Fibroblast of skin of right quadriceps (primary cell): Measurements from ENCODE around the gene FLCN.
"Not testable (repeated sequence)": the region's sequence is repeated elsewhere in the genome, so short reads cannot be mapped to it uniquely, and the experiment has no call there.

Experiments
- DNase-seq: peaks from one replicate; pipeline ENCODE4 v3.0.0-alpha.2; 2013

Gene FLCN

DNA sequence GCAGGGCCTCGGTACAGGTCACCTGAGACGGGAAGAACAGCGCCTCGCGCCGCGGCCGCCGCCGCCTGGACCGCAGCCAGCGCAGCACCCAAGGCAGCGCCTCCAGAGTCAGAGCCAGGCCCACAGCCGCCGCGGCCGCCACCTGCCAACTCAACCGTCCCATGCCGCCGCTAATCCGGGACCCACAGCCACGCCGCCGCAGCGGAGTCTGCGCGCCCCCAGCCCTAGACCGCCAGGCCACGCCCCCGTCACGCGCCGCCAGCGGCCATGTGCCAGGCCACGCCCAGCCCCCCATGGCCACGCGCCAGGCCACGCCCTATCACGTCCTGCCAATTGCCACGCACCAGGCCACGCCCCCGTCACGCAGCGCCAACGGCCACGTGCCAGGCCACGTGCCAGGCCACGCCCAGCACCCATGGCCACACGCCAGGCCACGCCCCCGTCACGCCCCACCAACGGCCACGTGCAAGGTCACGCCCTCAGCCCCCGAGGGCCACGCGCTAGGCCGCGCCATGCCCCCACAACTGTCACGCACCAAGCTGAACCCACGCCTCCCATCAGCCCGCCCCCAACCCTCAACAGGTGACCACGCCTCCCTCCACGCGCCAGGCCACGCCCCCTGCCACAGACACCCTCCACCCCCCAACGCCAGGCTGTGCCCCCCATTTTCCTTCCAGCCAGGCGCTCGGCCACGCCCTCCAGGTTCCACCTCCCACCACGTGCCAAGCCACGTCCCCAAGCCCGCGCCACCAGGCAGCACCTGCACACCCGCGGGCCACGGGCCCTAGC lies 30.6 kb downstream of the FLCN start, which contains the start of gene PLD6:
PLD6 (minus strand) TSS at position 210 of the 789 bp plus-strand sequence; CDS start at position 163, 47 bp downstream.
- DNase-seq: peak; percentile 60

GRCh38 chr17:17205368-17206123 lies 31.4 kb downstream of the FLCN start:
- DNase-seq: peak; percentile 27

DNA sequence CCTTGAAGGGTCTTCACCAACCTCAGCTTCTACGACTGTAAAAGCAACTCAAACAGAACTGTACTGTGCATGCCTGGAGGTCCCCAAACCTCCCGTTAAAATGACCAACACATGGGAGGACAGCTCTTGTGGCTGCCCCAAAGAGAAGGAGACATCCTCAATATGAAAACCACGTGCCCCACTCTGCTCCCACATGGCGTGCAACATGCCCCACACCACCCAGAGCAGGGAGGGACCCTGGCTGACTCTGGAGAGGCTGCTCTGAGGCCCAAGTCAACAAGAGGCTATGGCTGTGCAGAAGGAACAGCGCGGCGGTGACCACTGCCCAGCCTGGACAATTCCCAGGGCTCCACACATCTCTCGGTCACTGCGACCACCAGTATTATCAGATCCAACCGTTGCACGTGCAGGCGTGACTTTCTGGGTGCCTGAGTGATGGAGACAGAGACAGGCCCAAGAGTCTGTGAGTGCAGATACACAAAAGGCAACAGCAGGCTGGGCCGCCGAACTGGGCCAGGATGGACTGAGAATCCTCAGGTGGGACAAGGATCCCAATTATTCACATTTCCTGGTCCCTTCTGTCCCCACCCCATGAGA lies 32.2 kb downstream of the FLCN start:
- DNase-seq: no peak

DNA sequence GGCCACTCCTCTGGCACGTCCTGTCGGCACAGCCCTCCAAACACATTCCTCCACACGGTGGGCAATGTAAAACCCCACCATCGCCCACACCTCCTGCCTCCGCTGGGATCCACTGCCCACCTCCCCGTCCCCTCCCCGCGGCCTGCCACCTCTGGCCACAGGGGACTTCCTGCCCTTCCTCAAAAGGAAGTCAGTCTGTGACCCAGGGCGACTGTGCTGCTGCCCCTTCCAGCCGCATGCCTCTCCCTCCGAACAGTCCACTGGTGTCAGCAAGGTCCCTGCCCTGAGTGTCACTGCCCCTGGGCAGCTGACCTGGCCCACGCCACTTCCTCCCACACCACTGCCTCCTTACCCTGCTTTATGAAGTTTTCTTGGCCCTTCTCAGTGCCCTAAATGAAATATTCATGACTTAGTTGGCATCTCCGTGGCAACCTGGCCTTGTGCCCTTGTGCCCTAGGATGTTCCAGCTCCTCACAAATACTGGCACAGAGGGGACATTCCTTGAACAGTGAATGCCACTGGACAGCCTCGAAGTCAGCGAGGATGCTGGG lies 32.9 kb downstream of the FLCN start:
- no peak for DNase-seq

- DNase-seq: no peak
These were observed 33.7 kb downstream of the FLCN start for GRCh38 chr17:17203173-17203730.

GRCh38 chr17:17201907-17202306 lies 35.1 kb downstream of the FLCN start:
- no peak for DNase-seq

DNA sequence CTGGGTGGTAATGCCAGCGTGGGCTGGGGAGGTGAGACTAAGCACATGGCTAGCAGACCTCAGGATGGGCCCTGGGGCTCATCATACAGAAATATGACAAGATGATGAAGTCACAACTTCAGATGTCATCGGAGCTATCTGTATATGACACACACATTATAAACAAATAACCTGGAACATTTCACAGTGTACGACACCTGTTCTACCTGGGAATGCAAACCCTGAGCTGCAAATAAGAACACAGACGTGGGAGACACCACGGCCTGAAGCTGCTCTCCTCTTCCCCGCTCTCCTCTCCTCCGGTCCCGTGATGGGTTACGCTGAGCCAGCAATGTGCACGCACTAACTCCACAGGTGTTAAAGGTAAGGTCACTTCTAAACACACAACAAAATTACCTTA lies 35.7 kb downstream of the FLCN start:
- no peak for DNase-seq

- DNase-seq: no peak
These were observed 36.1 kb downstream of the FLCN start for GRCh38 chr17:17200831-17201230.

DNA sequence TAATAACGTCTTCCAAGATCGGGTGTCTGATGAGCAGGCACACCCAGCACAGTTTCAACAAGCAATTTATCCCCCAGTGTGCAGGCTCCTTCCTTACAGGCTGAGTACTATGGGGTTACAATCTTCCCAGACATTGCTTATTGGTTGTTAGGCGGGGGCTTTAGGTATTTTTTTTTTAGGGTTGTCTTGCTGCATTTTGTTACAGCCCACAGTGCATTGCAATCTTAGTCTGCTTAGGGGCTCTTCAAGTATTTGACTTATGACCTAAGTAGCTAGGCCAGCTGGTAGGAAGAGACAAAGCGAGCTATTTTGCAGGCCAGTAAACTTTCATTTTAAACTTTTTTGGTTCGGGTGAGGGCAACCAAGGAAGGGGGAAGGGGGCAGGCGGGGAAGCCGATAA lies 36.7 kb downstream of the FLCN start:
- DNase-seq: no peak

- no peak for DNase-seq
These were observed 38.7 kb downstream of the FLCN start for GRCh38 chr17:17198281-17198680.

- no peak for DNase-seq
These were observed 40.2 kb downstream of the FLCN start for GRCh38 chr17:17196776-17197175.

- not testable (repeated sequence) for DNase-seq
These were observed 41.5 kb downstream of the FLCN start for GRCh38 chr17:17195466-17195865.

DNA sequence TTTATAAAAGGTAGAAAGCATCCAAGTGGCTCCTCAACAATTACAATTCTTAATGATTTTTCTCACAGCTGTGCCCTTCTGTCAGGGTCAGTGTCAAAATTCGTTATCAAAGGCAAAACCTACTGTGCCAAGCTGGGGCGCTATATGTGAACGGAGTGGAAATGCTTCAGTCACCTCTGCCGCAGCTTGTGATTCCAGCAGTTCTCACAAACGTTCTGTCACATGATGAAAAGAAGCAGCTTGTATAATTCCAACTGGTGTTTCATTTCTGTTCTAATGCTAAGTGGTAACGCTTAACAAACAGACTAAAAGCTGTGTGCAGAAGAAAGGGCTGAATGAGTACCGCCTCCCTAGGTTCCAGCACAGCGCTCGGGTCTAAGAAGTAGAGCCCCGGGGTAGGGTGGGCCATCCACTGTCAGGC lies 45.0 kb downstream of the FLCN start:
- no peak for DNase-seq

DNA sequence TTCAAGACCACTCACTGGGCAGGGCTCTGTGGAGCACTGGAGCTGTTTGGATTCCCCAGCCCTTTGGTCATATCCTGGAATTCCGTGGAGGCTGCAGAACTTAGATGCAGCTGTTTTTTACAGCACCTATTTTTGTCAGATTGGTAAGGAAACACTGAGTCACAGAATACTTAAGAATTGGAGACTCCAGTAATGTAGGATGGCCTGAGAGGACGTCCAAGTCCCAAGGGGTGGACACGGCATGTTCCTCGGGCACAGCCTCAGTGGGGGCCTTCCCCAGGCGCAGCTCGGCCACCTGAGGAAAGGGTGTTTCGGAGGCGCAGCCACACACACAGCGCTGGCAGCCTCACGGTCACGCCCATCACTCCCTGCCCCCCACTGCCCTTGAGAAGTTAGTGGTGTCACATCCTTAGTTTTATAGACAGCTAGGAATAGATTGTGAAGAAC lies 45.6 kb downstream of the FLCN start:
- peak; percentile 85 for DNase-seq

DNA sequence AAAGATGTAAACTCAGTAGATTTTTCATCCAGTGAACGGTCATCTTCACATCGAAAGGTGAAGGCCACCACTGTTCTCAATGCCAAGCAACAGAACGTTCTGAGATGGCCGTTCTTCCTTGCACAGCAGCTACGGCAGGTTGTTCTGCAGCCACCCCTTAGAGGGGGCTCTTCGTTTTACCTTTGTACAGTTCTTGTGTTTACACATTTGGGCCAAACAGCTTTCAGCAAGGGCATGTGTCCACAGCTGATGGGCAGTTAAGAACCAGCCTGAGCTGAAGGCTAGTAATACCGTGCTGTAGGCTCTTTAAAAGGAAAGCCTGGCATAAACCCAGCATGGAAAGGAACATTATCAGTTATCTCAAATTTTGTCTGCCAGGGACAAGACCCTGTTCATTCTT lies 46.8 kb downstream of the FLCN start:
- no peak for DNase-seq

DNA sequence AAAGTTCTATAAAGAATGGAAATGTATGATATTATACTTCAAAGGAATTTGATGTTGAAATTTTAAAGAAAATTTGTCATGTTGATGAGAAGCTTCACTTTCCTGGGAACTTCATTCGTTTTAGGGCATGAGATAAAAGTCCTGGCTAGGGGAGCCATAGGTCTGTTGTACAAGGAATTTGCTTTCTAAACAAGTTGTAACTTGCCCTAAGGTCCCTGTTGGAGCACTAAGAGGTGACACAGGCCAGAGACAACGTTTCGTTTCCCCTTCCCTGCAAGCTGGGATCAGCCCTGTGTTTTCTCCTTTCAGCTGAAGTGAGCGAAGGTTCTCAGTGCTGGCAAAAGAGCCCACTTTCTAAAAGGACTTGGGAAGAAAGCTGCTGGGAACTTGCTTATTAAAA lies 47.4 kb downstream of the FLCN start:
- DNase-seq: no peak

DNA sequence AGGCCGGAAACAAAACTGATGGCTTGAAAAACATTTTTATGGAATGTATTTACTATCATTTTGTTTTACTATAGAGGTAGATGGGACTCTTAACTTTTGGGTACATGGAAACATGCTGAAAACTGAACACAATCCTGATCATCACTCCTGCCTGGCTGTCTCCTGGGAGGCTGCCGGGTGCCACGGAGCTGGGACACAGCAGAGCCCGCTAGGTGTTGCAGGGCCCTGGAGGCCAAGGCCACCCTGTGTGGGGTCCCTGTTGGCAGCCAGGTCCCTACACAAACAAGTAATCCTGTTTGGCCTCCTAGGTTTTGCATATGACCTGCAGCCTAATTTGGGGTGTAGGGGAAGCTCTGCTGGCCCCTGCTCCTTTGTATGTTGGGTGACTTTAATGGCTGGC lies 48.4 kb downstream of the FLCN start:
- no peak for DNase-seq

- no peak for DNase-seq
These were observed 50.1 kb downstream of the FLCN start for GRCh38 chr17:17186551-17187505.

DNA sequence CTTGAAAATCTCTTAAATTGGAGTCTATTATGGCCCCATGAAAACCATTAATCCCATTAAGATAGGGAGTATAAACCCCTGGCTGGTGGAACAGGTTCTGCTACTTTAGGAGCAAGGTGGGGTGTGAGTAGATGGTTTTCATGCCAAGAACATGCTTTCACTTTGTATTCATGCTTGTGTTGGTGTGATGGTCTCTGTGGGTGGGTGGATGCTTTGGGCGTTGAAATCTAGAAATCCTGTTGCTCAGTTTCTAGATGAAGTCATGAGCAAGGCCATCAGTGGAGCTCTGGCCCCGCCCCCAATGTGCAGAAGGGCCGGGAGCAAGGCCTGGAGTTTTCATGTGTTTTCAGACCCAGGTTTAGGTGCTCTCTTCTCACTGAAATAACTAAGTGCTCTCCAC lies 50.9 kb downstream of the FLCN start:
- peak; percentile 15 for DNase-seq

- not testable (repeated sequence) for DNase-seq
These were observed 51.8 kb downstream of the FLCN start for GRCh38 chr17:17184985-17185757.

GRCh38 chr17:17183744-17184143 lies 53.2 kb downstream of the FLCN start:
- no peak for DNase-seq
